Activated CD8-positive, alpha-beta T cell treated with anti-CD3 and anti-CD28 coated beads for 36 hours (primary cell): ENCODE data around the gene MTREX. TPM values are rescaled to one million over a fixed set of nuclear protein-coding genes. Genes with fewer than 3 reads are reported as not detected.
"Not testable (repeated sequence)": the region's sequence is repeated elsewhere in the genome, so short reads cannot be mapped to it uniquely, and the experiment has no call there.

ENCODE experiments used
- ATAC-seq: fragments of 200-7000 bp; cut with Tn5 transposase; one replicate; pipeline ENCODE4 v1.10.0; 2021; ENCODE audit warnings: mild to moderate bottlenecking, moderate library complexity
- CTCF ChIA-PET: fragments of 350-600 bp; sonication (Branson Sonifier 250); formaldehyde crosslinking; loops from one replicate; lab custom pipeline; 2021; ENCODE audit warnings: antibody characterized with exemption; lab: Charles Lee
- POLR2A ChIA-PET: fragments of 350-600 bp; sonication (Branson Sonifier 250); formaldehyde crosslinking; loops from one replicate; lab custom pipeline; 2021; ENCODE audit warnings: antibody characterized with exemption; lab: Charles Lee
- DNase-seq: peaks from one replicate; pipeline ENCODE4 v3.0.0-alpha.2; 2020
- H3K27ac Mint-ChIP-seq: one replicate; pipeline ENCODE4 v1.8.0; 2021; ENCODE audit warnings: mild to moderate bottlenecking, mixed read lengths
- H3K27me3 Mint-ChIP-seq: one replicate; pipeline ENCODE4 v1.8.0; 2021; ENCODE audit warnings: mixed read lengths
- H3K36me3 Mint-ChIP-seq: one replicate; pipeline ENCODE4 v1.8.0; 2021; ENCODE audit warnings: low read depth, mixed read lengths
- H3K4me1 Mint-ChIP-seq: one replicate; pipeline ENCODE4 v1.8.0; 2021; ENCODE audit warnings: low read depth, mixed read lengths
- H3K4me3 Mint-ChIP-seq: one replicate; pipeline ENCODE4 v1.8.0; 2021; ENCODE audit warnings: mild to moderate bottlenecking, moderate library complexity, mixed read lengths
- H3K9me3 Mint-ChIP-seq: one replicate; pipeline ENCODE4 v1.8.0; 2021; ENCODE audit warnings: mixed read lengths
- CTCF ChIP-seq: fragments of 200-600 bp; IDR thresholded peaks from one replicate; pipeline ENCODE4 v1.8.0; 2022; ENCODE audit warnings: antibody characterized with exemption, mild to moderate bottlenecking
- intact Hi-C: fragments of 100-400 bp; cut with micrococcal nuclease; formaldehyde crosslinking; loops from one replicate; pipeline ENCODE4 v1.10.0; 2022
- total RNA-seq, 2 experiments: library from RNA; stranded (reverse); gene quantifications; one replicate each; pipeline ENCODE4 v1.2.3, GENCODE V29; 2021

MTREX gene
- total RNA-seq, 2 experiments from 2014 or later: 88.9 to 93.4 TPM

- peaks cover 3% of the 10 kb centered on the region for H3K9me3 Mint-ChIP-seq
- ATAC-seq: peak; percentile 11
- H3K4me3 Mint-ChIP-seq: no peak overlapping the region
- no peaks in the 10 kb centered on the region for H3K27me3 Mint-ChIP-seq
- ChIA-PET CTCF (interaction anchor here (1.0 to 2.6 kb wide), 5 partner anchors 11 to 135 kb away, joined by 3 to 13 read pairs (median 5); partner anchors contain the start of genes CDC20B and MCIDAS), POLR2A (interaction anchor here (0.6 to 1.5 kb wide), 5 partner anchors 9 to 898 kb away, joined by 3 to 10 read pairs (median 4); no protein-coding TSS in a partner anchor)
- no peak overlapping the region for H3K27ac Mint-ChIP-seq
- H3K4me1 Mint-ChIP-seq: peaks cover 36% of the 10 kb centered on the region
- peaks cover 17% of the 10 kb centered on the region for H3K36me3 Mint-ChIP-seq
- TF ChIP-seq CTCF: no peak
- peak; percentile 26 for DNase-seq
- intact Hi-C loops: loop anchor here (5.0 kb wide), 2 partner anchors 81 to 136 kb away; partner anchors contain the start of genes CDC20B and MCIDAS
Measured at GRCh38 chr5:55308254-55308836, 556 bp downstream of the MTREX start.

GRCh38 chr5:55313870-55314617 lies 6.3 kb downstream of the MTREX start:
- peak overlapping the region; percentile 4 for H3K27ac Mint-ChIP-seq
- peaks cover 42% of the 10 kb centered on the region for H3K36me3 Mint-ChIP-seq
- peaks cover 58% of the 10 kb centered on the region for H3K4me1 Mint-ChIP-seq
- ChIA-PET POLR2A (no interaction called here), CTCF (no interaction called here)
- intact Hi-C loops: no loop called here
- peaks cover 21% of the 10 kb centered on the region for H3K9me3 Mint-ChIP-seq
- no peak for TF ChIP-seq CTCF
- H3K4me3 Mint-ChIP-seq: no peak overlapping the region
- H3K27me3 Mint-ChIP-seq: no peaks in the 10 kb centered on the region
- no peak for DNase-seq
- no peak for ATAC-seq

GRCh38 chr5:55316289-55316688 lies 8.5 kb downstream of the MTREX start:
- DNase-seq: no peak
- intact Hi-C loops: no loop called here
- H3K4me1 Mint-ChIP-seq: peaks cover 58% of the 10 kb centered on the region

GRCh38 chr5:55316837-55317236 lies 9.0 kb downstream of the MTREX start:
- POLR2A ChIA-PET: interaction anchor here (1.2 to 2.4 kb wide), 2 partner anchors 9 to 11 kb away, joined by 4 to 10 read pairs; partner anchors contain the start of genes DHX29 and MTREX
- Mint-ChIP-seq H3K27ac (peak overlapping the region; percentile 34), H3K36me3 (peaks cover 38% of the 10 kb centered on the region), H3K4me1 (peaks cover 56% of the 10 kb centered on the region), H3K9me3 (peaks cover 21% of the 10 kb centered on the region), H3K27me3 (no peaks in the 10 kb centered on the region), H3K4me3 (no peak overlapping the region)
- no peak for TF ChIP-seq CTCF
- intact Hi-C loops: no loop called here
- no peak for DNase-seq
- no peak for ATAC-seq
- CTCF ChIA-PET: interaction anchor here (2.3 kb wide), 1 partner anchor 10 kb away, joined by 6 read pairs; no protein-coding TSS in a partner anchor

More at GRCh38 chr5:55316289-55316688, 8.5 kb downstream of the MTREX start:
- CTCF ChIA-PET: interaction anchor here (2.3 kb wide), 1 partner anchor 10 kb away, joined by 6 read pairs; no protein-coding TSS in a partner anchor
- no peak overlapping the region for H3K4me3 Mint-ChIP-seq
- POLR2A ChIA-PET: interaction anchor here (1.2 to 2.4 kb wide), 2 partner anchors 9 to 10 kb away, joined by 4 to 10 read pairs; partner anchors contain the start of genes DHX29 and MTREX
- peaks cover 21% of the 10 kb centered on the region for H3K9me3 Mint-ChIP-seq
- H3K36me3 Mint-ChIP-seq: peaks cover 41% of the 10 kb centered on the region
- peak overlapping the region; percentile 10 for H3K27ac Mint-ChIP-seq
- no peaks in the 10 kb centered on the region for H3K27me3 Mint-ChIP-seq
- TF ChIP-seq CTCF: no peak
- no peak for ATAC-seq

- peaks cover 21% of the 10 kb centered on the region for H3K9me3 Mint-ChIP-seq
- H3K27me3 Mint-ChIP-seq, H3K27ac Mint-ChIP-seq, ATAC-seq, intact Hi-C loops, DNase-seq, H3K4me3 Mint-ChIP-seq: not testable (repeated sequence)
- ChIA-PET POLR2A (interaction anchor here (0.6 to 2.4 kb wide), 3 partner anchors 11 to 394 kb away, joined by 3 to 10 read pairs (median 4); partner anchors contain the start of genes DHX29, MTREX and SLC38A9), CTCF (interaction anchor here (2.3 kb wide), 1 partner anchor 12 kb away, joined by 6 read pairs; no protein-coding TSS in a partner anchor)
- H3K36me3 Mint-ChIP-seq: peaks cover 40% of the 10 kb centered on the region
- peaks cover 47% of the 10 kb centered on the region for H3K4me1 Mint-ChIP-seq
Measured at GRCh38 chr5:55318237-55318636, 10.4 kb downstream of the MTREX start.
